ENCODE results near the gene VAPB. TPM values are rescaled to one million over a fixed set of nuclear protein-coding genes. Genes with fewer than 3 reads are reported as not detected.

Gene VAPB
- total RNA-seq, 1 experiment from 2014 or later: 51.1 TPM

DNA sequence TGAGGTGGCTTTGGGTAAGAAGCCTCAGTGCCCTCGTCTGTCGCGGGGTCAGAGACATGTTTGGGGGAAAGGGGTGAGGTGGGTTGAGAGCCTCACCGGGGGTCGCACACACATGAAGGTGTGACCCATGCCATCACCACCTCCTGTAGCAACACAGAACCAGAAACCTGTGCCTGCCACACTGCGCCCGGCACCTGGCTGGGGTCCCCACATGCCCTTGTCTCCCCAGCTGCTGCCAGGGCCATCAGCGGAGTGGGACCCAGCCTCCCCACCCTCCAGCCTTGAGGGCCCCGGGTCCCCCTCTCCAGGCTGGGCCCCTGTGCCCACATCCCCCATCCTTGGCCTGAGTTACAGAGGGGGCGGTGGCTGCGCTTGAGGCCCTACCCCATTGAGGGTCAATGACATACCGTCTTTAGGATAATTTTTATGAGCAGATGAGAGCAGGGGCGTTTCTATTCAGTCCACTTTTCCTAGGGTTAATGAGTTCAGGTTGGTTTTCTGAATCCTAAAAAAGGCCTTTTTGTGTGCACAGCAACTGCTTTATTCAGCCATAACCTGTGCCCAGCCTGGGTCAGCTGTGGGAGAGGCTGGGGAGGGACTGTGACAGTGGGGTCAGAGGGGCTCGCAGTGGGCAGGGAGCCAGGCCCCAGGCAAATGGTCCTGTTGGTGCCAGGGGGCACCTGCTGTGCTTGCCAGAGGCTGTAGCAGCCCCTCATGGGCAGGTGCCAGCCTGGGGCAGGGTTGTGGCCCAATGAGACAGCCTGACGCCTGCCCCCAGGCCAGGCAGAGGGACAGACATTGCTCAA is 106.8 kb downstream of the VAPB start:
- Histone ChIP-seq H3K27ac (ENCODE audit: low read depth, low read length) (no peak overlapping the region), H3K4me1 (ENCODE audit: control insufficient read depth in 1 of 2, insufficient read depth in 2 of 2, low read length in 2 of 2) (no peaks in the 10 kb centered on the region), H3K9me3 (ENCODE audit: control insufficient read depth in 1 of 2, insufficient read depth in 1 of 2, low read depth in 1 of 2, low read length in 2 of 2) (no peaks in the 10 kb centered on the region), H3K27me3 (ENCODE audit: insufficient read depth, low read length) (0 out of 2 replicates have a peak, but pooled peaks cover 3% of the 10 kb centered on the region), H3K9me2 (ENCODE audit: insufficient read depth) (no peaks in the 10 kb centered on the region), H4K20me1 (ENCODE audit: insufficient read depth) (no peaks in the 10 kb centered on the region), H2AFZ (ENCODE audit: low read depth, low read length, poor library complexity, severe bottlenecking) (no peak overlapping the region), H3K79me2 (ENCODE audit: insufficient read depth, low read length) (no peaks in the 10 kb centered on the region), H3K9ac (ENCODE audit: low read length) (no peak overlapping the region), H3K4me2 (ENCODE audit: low read length) (no peak overlapping the region), H3K4me3 (replicated peaks in 1 of 2; ENCODE audit: low read depth in 1 of 2, low read length in 2 of 2) (no peak overlapping the region), H3K36me3 (ENCODE audit: control insufficient read depth in 1 of 2, insufficient read depth in 2 of 2, low read length in 2 of 2) (no peaks in the 10 kb centered on the region)
- ChIA-PET POLR2A (no interaction called here), RAD21 (ENCODE audit: low non-redundant PET in 1 of 2, low total read pairs in 2 of 2, uncharacterized antibody in 2 of 2, unreplicated experiment in 2 of 2) (no interaction called here), CTCF (no interaction called here)
- intact Hi-C loops (cut with micrococcal nuclease): no loop called here
- TF ChIP-seq CBX3 (IDR thresholded peaks at IDR 0.05; ENCODE audit: low read depth) (no peak), ELF1 (IDR thresholded peaks at IDR 0.05; ENCODE audit: borderline replicate concordance, low read depth) (no peak), SP1 (IDR thresholded peaks at IDR 0.05; ENCODE audit: low read depth) (no peak), FOSL1 (IDR thresholded peaks at IDR 0.05; ENCODE audit: low read depth) (no peak), YY1 (IDR thresholded peaks at IDR 0.05; ENCODE audit: extremely low read depth, insufficient replicate concordance, low read depth, low read length) (no peak), TCF7L2 (IDR thresholded peaks at IDR 0.05; ENCODE audit: borderline replicate concordance, extremely low read depth, insufficient read depth, insufficient read length) (no peak), CEBPB (IDR thresholded peaks at IDR 0.05; ENCODE audit: low read depth) (no peak), EZH2phosphoT487 (IDR thresholded peaks at IDR 0.05; ENCODE audit: borderline replicate concordance) (no peak), ZNF274 (IDR thresholded peaks at IDR 0.05; ENCODE audit: low read depth, low read length) (no peak), EZH2 (IDR thresholded peaks at IDR 0.05) (no peak), POLR2AphosphoS5 (IDR thresholded peaks at IDR 0.05; ENCODE audit: low read depth, low read length) (no peak), POLR2A (IDR thresholded peaks at IDR 0.05; ENCODE audit: borderline replicate concordance, extremely low read depth, insufficient read depth, insufficient read length) (no peak), EGR1 (IDR thresholded peaks at IDR 0.05; ENCODE audit: low read depth) (no peak)
- TF ChIP-seq, protein P1, sequence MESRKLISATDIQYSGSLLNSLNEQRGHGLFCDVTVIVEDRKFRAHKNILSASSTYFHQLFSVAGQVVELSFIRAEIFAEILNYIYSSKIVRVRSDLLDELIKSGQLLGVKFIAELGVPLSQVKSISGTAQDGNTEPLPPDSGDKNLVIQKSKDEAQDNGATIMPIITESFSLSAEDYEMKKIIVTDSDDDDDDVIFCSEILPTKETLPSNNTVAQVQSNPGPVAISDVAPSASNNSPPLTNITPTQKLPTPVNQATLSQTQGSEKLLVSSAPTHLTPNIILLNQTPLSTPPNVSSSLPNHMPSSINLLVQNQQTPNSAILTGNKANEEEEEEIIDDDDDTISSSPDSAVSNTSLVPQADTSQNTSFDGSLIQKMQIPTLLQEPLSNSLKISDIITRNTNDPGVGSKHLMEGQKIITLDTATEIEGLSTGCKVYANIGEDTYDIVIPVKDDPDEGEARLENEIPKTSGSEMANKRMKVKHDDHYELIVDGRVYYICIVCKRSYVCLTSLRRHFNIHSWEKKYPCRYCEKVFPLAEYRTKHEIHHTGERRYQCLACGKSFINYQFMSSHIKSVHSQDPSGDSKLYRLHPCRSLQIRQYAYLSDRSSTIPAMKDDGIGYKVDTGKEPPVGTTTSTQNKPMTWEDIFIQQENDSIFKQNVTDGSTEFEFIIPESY (IDR thresholded peaks at IDR 0.05; ENCODE audit: extremely low read depth, insufficient replicate concordance, low read length): no peak
- TF ChIP-seq, protein P2, sequence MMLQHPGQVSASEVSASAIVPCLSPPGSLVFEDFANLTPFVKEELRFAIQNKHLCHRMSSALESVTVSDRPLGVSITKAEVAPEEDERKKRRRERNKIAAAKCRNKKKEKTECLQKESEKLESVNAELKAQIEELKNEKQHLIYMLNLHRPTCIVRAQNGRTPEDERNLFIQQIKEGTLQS (IDR thresholded peaks at IDR 0.05): no peak
- ATAC-seq: no peak
- no TSS peak for BruUV-seq (replicated peaks)
- DNase-seq (ENCODE audit: low read depth, low spot score): no peak
